PFSK-1 (cell line): ENCODE data around the gene USH2A.

ENCODE experiments used
- FOXP2 ChIP-seq: optimal IDR thresholded peaks from 2 replicates; pipeline ENCODE3; 2011; ENCODE audit warnings: borderline replicate concordance, control low read depth, inconsistent platforms; ENCODE audit not compliant: insufficient read depth; ENCODE audit errors: extremely low read length, extremely low read depth
- POLR2AphosphoS5 ChIP-seq: IDR thresholded peaks from 2 replicates; pipeline ENCODE4 v1.6.1; 2012; ENCODE audit warnings: low read depth, mild to moderate bottlenecking, control low read depth, low read length, moderate library complexity
- SIN3A ChIP-seq: IDR thresholded peaks from 2 replicates; pipeline ENCODE4 v1.6.1; 2012; ENCODE audit warnings: mild to moderate bottlenecking, low read length, moderate library complexity, borderline replicate concordance; ENCODE audit not compliant: insufficient read depth
- TAF1 ChIP-seq: IDR thresholded peaks from 2 replicates; pipeline ENCODE4 v1.6.1; 2012; ENCODE audit warnings: low read length, control low read depth, borderline replicate concordance; ENCODE audit not compliant: insufficient read depth
- TF ChIP-seq, protein P1 (sequence below), 2 experiments: IDR thresholded peaks; 2 replicates each; pipeline versions ENCODE4 v1.6.1 to v1.8.0; 2011 to 2012; ENCODE audit warnings: low read depth in 2 of 2, low read length in 2 of 2, control low read depth in 1 of 2, inconsistent platforms in 1 of 2, mild to moderate bottlenecking in 1 of 2, moderate library complexity in 1 of 2; ENCODE audit not compliant: insufficient read depth in 1 of 2

The USH2A gene

DNA sequence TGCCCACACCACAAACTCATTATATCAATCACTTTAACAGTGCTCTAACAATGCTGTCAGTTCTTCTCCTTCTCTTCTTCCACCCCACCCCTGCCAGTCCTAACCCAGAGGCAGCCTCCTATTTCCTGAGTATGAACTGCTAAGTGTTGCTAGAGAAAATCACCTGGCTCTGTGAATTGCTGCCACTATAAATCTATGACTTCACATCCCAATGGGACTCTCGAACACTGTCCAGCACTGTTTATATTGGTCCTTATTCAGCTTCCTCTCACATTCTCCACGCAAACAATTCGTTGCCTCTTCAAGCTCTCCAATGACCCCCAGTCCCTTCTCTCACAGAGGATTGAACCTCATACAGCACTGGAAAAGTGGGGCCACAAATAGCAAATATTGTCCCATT, 27.0 kb upstream of the USH2A start:
- no peak for TF ChIP-seq POLR2AphosphoS5
- no peak for TF ChIP-seq SIN3A
- TF ChIP-seq, protein P1, sequence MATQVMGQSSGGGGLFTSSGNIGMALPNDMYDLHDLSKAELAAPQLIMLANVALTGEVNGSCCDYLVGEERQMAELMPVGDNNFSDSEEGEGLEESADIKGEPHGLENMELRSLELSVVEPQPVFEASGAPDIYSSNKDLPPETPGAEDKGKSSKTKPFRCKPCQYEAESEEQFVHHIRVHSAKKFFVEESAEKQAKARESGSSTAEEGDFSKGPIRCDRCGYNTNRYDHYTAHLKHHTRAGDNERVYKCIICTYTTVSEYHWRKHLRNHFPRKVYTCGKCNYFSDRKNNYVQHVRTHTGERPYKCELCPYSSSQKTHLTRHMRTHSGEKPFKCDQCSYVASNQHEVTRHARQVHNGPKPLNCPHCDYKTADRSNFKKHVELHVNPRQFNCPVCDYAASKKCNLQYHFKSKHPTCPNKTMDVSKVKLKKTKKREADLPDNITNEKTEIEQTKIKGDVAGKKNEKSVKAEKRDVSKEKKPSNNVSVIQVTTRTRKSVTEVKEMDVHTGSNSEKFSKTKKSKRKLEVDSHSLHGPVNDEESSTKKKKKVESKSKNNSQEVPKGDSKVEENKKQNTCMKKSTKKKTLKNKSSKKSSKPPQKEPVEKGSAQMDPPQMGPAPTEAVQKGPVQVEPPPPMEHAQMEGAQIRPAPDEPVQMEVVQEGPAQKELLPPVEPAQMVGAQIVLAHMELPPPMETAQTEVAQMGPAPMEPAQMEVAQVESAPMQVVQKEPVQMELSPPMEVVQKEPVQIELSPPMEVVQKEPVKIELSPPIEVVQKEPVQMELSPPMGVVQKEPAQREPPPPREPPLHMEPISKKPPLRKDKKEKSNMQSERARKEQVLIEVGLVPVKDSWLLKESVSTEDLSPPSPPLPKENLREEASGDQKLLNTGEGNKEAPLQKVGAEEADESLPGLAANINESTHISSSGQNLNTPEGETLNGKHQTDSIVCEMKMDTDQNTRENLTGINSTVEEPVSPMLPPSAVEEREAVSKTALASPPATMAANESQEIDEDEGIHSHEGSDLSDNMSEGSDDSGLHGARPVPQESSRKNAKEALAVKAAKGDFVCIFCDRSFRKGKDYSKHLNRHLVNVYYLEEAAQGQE (IDR thresholded peaks at IDR 0.05; ENCODE audit: insufficient read depth in 1 of 2, low read depth in 2 of 2, low read length in 2 of 2): peak; percentile 53 to 73; a peak in 3 of 4 replicates
- no peak for TF ChIP-seq FOXP2

DNA sequence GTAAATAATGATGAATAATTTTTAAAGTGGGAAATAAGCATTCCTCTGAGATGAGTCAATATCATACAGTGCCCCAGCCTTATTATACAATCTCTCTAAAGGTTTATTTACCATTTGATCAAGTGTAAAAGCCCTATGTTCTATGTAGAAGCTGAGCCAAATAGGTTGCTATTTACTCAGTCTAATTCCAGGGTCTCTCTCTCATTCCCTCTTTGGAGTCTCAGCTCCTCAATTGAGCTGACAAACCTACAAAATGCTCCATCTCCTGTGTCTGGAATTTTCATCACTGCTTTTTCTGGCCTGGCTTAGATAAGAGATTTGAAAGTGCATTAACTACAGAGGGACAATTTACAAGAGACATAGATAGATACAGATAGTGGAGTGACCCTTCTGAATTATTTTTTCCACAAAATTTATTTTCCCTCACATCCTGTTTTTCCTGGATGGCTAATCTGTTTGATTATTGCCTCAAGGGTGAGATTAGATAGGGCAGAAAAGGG, 24.8 kb upstream of the USH2A start:
- TF ChIP-seq FOXP2 (no peak), POLR2AphosphoS5 (no peak), TAF1 (no peak), SIN3A (no peak)
- TF ChIP-seq, protein P1 (IDR thresholded peaks at IDR 0.05; ENCODE audit: insufficient read depth in 1 of 2, low read depth in 2 of 2, low read length in 2 of 2): no peak

DNA sequence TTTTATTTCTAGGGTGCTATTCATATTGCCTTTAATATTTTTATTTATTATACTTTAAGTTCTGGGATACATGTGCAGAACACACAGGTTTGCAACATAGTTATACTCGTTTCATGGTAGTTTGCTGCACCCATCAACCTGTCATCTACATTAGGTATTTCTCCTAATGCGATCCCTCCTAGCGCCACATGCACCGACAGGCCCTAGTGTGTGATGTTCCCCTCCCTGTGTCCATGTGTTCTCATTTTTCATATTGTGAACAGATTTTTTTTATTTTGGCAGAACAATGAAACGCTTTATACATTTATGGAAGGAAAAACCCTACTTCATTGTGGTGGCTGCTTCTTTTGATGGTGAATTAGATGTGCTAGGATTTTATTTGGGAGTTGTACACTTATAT, 14.4 kb upstream of the USH2A start:
- TF ChIP-seq TAF1 (no peak), FOXP2 (no peak), POLR2AphosphoS5 (no peak), SIN3A (no peak)
- TF ChIP-seq, protein P1 (IDR thresholded peaks at IDR 0.05; ENCODE audit: insufficient read depth in 1 of 2, low read depth in 2 of 2, low read length in 2 of 2): no peak

DNA sequence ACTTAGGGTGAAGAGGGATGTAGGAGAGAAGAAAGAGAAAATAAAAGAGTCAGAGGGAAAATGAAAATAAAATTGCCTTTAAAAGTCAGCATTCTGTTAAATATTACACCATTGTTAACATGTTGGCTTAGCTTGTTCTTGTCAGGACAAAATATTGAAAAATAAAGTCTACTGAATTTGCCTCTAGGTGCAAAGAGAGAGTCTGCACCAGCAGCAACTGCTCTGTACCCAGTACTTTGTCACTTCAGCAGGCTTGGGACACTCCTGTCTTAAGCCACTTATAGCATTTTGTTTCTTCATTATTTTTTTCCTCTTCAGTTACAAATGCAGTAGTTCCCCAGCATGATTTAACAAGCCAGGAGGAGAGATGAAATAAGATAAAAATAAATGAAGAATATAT, 11.0 kb upstream of the USH2A start:
- no peak for TF ChIP-seq TAF1
- TF ChIP-seq, protein P1 (IDR thresholded peaks at IDR 0.05; ENCODE audit: insufficient read depth in 1 of 2, low read depth in 2 of 2, low read length in 2 of 2): no peak
- no peak for TF ChIP-seq FOXP2
- no peak for TF ChIP-seq POLR2AphosphoS5
- no peak for TF ChIP-seq SIN3A

DNA sequence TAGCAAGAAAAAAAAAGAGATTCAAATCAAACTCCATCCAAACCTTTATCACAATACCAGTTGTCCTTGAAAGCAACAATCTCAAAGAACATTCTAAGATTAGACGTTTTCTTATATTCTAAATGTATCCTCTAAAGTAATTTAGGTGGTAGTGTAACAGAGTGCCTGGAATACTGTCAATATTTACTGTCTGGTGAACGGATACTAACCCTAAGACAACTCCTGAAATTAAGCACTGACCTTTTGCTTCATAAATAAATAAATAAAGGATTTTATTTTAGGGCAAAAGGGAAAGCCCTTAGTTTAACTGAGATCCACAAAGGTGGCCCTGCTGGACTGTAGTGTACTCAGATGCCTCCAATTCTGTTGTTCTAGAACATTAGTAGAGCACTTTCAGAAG, 9.9 kb upstream of the USH2A start:
- TF ChIP-seq, protein P1 (IDR thresholded peaks at IDR 0.05; ENCODE audit: insufficient read depth in 1 of 2, low read depth in 2 of 2, low read length in 2 of 2): no peak
